ENCODE data around the gene PDE1A.

DNA sequence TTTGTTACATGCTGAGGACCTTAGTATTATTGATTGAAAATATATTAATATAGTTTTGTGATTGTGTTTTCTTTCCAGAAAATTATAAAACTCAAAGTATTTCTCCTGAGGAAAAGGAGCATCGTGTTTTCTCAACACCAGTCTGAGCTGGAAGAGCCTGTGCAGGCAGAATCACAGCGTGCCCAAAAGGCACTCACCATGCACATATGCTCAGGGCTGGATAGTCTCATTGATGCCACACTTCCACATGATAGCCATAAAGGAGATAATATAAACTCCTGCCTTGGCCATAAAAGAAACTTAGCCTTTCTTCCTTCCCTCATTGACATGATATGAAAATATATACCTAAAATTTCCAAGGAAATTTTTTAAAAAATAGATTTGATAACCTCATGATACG is 4.0 kb downstream of the PDE1A start:
- TF ChIP-seq JUN (IDR thresholded peaks at IDR 0.05) (no peak), POLR2A (IDR thresholded peaks at IDR 0.05; ENCODE audit: low read length) (no peak), CBX8 (IDR thresholded peaks at IDR 0.05) (no peak), CTCF (IDR thresholded peaks at IDR 0.05) (no peak), CHD2 (IDR thresholded peaks at IDR 0.05; ENCODE audit: low read length, partially characterized antibody) (no peak), HOXA7 (CRISPR knock-in tag; IDR thresholded peaks at IDR 0.05) (no peak), ZFP36 (IDR thresholded peaks at IDR 0.05; ENCODE audit: borderline replicate concordance, partially characterized antibody) (no peak), RFX5 (IDR thresholded peaks at IDR 0.05) (no peak)
- TF ChIP-seq, protein P1, sequence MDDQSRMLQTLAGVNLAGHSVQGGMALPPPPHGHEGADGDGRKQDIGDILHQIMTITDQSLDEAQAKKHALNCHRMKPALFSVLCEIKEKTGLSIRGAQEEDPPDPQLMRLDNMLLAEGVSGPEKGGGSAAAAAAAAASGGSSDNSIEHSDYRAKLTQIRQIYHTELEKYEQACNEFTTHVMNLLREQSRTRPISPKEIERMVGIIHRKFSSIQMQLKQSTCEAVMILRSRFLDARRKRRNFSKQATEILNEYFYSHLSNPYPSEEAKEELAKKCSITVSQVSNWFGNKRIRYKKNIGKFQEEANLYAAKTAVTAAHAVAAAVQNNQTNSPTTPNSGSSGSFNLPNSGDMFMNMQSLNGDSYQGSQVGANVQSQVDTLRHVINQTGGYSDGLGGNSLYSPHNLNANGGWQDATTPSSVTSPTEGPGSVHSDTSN (IDR thresholded peaks at IDR 0.05), result no peak
- TF ChIP-seq, protein P2, sequence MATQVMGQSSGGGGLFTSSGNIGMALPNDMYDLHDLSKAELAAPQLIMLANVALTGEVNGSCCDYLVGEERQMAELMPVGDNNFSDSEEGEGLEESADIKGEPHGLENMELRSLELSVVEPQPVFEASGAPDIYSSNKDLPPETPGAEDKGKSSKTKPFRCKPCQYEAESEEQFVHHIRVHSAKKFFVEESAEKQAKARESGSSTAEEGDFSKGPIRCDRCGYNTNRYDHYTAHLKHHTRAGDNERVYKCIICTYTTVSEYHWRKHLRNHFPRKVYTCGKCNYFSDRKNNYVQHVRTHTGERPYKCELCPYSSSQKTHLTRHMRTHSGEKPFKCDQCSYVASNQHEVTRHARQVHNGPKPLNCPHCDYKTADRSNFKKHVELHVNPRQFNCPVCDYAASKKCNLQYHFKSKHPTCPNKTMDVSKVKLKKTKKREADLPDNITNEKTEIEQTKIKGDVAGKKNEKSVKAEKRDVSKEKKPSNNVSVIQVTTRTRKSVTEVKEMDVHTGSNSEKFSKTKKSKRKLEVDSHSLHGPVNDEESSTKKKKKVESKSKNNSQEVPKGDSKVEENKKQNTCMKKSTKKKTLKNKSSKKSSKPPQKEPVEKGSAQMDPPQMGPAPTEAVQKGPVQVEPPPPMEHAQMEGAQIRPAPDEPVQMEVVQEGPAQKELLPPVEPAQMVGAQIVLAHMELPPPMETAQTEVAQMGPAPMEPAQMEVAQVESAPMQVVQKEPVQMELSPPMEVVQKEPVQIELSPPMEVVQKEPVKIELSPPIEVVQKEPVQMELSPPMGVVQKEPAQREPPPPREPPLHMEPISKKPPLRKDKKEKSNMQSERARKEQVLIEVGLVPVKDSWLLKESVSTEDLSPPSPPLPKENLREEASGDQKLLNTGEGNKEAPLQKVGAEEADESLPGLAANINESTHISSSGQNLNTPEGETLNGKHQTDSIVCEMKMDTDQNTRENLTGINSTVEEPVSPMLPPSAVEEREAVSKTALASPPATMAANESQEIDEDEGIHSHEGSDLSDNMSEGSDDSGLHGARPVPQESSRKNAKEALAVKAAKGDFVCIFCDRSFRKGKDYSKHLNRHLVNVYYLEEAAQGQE (IDR thresholded peaks at IDR 0.05), result no peak
- TF ChIP-seq, protein P3, sequence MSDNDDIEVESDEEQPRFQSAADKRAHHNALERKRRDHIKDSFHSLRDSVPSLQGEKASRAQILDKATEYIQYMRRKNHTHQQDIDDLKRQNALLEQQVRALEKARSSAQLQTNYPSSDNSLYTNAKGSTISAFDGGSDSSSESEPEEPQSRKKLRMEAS (IDR thresholded peaks at IDR 0.05), result no peak

Data from A549 (cell line).